Pancreas (tissue), 10 donors: ENCODE data around the gene DYNLRB2. TPM values are rescaled to one million over a fixed set of nuclear protein-coding genes. Genes with fewer than 3 reads are reported as not detected.
A peak's percentile ranks its signal among the peaks of the same experiment; 100 is the strongest.

Source experiments
- ATAC-seq, 4 donors: fragments of 200-7000 bp; cut with Tn5 transposase; one replicate each; pipeline versions ENCODE4 v1.8.0 to v1.9.1; 2020; ENCODE audit warnings: mild to moderate bottlenecking in 4 of 4, moderate library complexity in 4 of 4
- DNase-seq, 6 donors: peaks; one replicate each; pipeline ENCODE4 v3.0.0-alpha.2; 2020
- FAIRE-seq: peaks from 2 replicates; lab custom pipeline; 2012; peaks lifted over from hg19 to GRCh38; lab: Jason Lieb, UNC
- H3K27ac ChIP-seq, 4 donors: fragments of 200-600 bp; sonication (generic); 1 replicate in 3 of 4; 2 replicates in 1 of 4; pipeline versions ENCODE4 v1.5.0 to v1.8.0; 2020
- H3K27me3 ChIP-seq, 4 donors: fragments of 200-600 bp; one replicate each; pipeline ENCODE4 v1.8.0; 2021
- H3K36me3 ChIP-seq, 3 donors: fragments of 200-600 bp; sonication (generic) in 1 of 3; one replicate each; pipeline versions ENCODE4 v1.5.0 to v1.8.0; 2020 to 2021
- H3K4me1 ChIP-seq, 3 donors: fragments of 200-600 bp; one replicate each; pipeline ENCODE4 v1.8.0; 2021
- H3K4me3 ChIP-seq, 4 donors: fragments of 200-600 bp; sonication (generic) in 2 of 4; one replicate each; pipeline versions ENCODE4 v1.5.0 to v1.8.0; 2020 to 2021
- H3K9me3 ChIP-seq, 4 donors: fragments of 200-600 bp; one replicate each; pipeline ENCODE4 v1.8.0; 2021
- WGBS, 2 donors: extraction: QIAGEN DNeasy Blood & Tissue Kit; methylation state at CpG; one replicate each; pipeline ENCODE4 v1.1.7; 2013; 5-methylcytosine and 5-hydroxymethylcytosine counted together
- intact Hi-C, 3 donors: fragments of 100-400 bp; cut with DNase I; formaldehyde crosslinking; loops; one replicate each; pipeline versions ENCODE4 v1.11.1 to v1.14.2; 2022
- polyA plus RNA-seq, 2 donors: library from polyadenylated mRNA; stranded (reverse); fragments of 200-250 nt; gene quantifications; one replicate each; pipeline ENCODE4 v1.2.3, GENCODE V29; 2013
- total RNA-seq, 6 donors: library from RNA; stranded (reverse); fragmentation: NEBNext Ultra II Directional in 4 of 6; extraction: Animal tissue kit (Norgen Biotek cat#: 25700) in 4 of 6; gene quantifications; one replicate each; pipeline versions ENCODE4 v1.2.1 to v1.2.4, GENCODE V29; 2021 to 2023
- TF ChIP-seq, protein P1 (sequence below), 4 donors: fragments of 200-600 bp; sonication (generic) in 3 of 4; IDR thresholded peaks; one replicate each; pipeline versions ENCODE4 v1.5.0 to v1.8.0; 2021; ENCODE audit warnings: antibody characterized with exemption in 4 of 4
- donor health status: healthy with polysubstance abuse.
- donor health status: DM: no; HTN: no; CAD: no; lungs with moderate emphysema.
- donor health status: DM: no; HTN: no; CAD: no.
- donor health status: control.
- donor health status: control.
- donor health status: Bipolar disorder and iron deficiency.
- donor health status: DM: yes; HTN: yes; CAD: no.
- donor health status: DM: no; HTN: no; CAD: no.
- donor health status: DM: no; HTN: no; CAD: no.
- donor health status: DM: yes; HTN: yes; CAD: no.

Gene DYNLRB2
- total and polyA plus RNA-seq, 8 donors, result 0.35 to 5.5 (median 1.0) TPM; not detected in 2

DNA sequence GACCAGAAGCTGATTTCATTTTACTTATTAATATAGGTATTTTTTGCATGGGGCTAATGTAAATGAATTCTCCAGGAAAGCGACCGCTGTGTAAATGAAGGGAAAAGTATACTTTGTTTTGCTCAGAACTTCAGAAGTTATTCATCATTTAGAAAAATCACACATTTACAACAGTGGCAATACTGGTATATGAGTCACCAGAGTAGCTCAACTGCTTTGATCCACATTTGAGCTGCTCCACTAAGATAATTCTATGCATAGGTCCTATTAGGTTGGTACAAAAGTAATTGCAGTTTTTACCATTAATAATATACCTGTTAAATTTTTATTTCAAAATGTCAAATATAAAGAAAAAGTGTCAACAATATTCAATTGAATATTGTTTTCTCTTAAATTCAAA lies 22.9 kb upstream of the DYNLRB2 start:
- H3K4me3 ChIP-seq, result no peak overlapping the region
- DNase-seq (no peak), ATAC-seq (no peak), FAIRE-seq (no peak)
- WGBS, 2 donors, result 81 to 84% methylated on average over 2 of the region's 2 CpGs
- TF ChIP-seq, protein P1, sequence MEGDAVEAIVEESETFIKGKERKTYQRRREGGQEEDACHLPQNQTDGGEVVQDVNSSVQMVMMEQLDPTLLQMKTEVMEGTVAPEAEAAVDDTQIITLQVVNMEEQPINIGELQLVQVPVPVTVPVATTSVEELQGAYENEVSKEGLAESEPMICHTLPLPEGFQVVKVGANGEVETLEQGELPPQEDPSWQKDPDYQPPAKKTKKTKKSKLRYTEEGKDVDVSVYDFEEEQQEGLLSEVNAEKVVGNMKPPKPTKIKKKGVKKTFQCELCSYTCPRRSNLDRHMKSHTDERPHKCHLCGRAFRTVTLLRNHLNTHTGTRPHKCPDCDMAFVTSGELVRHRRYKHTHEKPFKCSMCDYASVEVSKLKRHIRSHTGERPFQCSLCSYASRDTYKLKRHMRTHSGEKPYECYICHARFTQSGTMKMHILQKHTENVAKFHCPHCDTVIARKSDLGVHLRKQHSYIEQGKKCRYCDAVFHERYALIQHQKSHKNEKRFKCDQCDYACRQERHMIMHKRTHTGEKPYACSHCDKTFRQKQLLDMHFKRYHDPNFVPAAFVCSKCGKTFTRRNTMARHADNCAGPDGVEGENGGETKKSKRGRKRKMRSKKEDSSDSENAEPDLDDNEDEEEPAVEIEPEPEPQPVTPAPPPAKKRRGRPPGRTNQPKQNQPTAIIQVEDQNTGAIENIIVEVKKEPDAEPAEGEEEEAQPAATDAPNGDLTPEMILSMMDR (IDR thresholded peaks at IDR 0.05), result no peak
- H3K27me3 ChIP-seq, result peaks cover 0 to 8% (median 0%) of the 10 kb centered on the region in 4 donors
- no peaks in the 10 kb centered on the region for H3K36me3 ChIP-seq
- H3K4me1 ChIP-seq, result no peaks in the 10 kb centered on the region
- intact Hi-C loops, result no loop called here
- no peaks in the 10 kb centered on the region for H3K9me3 ChIP-seq
- no peak overlapping the region for H3K27ac ChIP-seq

DNA sequence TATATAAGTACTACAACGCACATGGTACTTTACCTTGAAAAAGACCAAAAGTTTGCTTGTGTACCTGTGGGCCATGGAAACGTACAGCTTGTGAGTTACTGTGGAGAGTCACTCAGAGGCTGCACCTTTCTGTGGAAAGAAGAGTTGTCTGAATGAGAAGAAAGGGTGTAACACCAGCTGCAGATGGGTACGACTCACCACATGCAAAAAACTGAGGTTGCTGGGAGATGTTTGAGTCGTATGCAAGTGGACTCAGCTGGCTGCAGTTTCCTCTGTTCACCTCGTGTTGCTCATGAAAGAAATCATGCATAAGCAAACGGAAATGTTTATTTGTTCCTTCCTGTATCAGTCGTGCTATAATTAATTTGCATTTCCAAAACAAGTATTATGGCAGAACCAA lies 22.4 kb upstream of the DYNLRB2 start:
- WGBS, 2 donors, result 31 to 34% methylated on average over 7 of the region's 7 CpGs
- peaks cover 0 to 8% (median 0%) of the 10 kb centered on the region in 4 donors for H3K27me3 ChIP-seq
- intact Hi-C loops, result no loop called here
- H3K4me1 ChIP-seq, result no peaks in the 10 kb centered on the region
- DNase-seq, result no peak
- no peaks in the 10 kb centered on the region for H3K36me3 ChIP-seq
- H3K27ac ChIP-seq, result no peak overlapping the region
- no peak for FAIRE-seq
- H3K9me3 ChIP-seq, result no peaks in the 10 kb centered on the region
- no peak overlapping the region for H3K4me3 ChIP-seq
- TF ChIP-seq, protein P1 (IDR thresholded peaks at IDR 0.05), result no peak
- peak in 1 of 4 donors; percentile 43 for ATAC-seq

DNA sequence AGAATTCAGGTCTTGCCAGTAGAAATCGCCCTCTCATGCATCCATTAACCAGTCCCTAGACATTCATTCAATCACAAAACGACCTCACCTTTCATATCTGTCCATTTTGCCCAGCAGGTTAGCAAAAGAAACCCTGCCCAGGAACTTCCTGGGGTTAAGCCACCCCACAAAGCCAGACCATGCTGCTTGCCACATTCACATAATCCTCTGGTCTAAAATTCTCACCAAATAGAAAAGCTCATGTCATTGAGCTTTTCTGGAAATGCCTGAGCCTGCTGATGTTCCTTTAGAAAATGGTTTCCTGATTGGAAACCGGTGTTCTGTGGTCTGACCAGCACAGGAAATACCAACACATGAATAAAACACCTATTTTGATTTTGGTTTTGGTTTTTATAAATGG lies 21.6 kb upstream of the DYNLRB2 start:
- FAIRE-seq (no peak), ATAC-seq (no peak), DNase-seq (no peak)
- no peak overlapping the region for H3K27ac ChIP-seq
- H3K4me1 ChIP-seq, result no peaks in the 10 kb centered on the region
- H3K27me3 ChIP-seq, result peaks cover 0 to 8% (median 0%) of the 10 kb centered on the region in 4 donors
- TF ChIP-seq, protein P1 (IDR thresholded peaks at IDR 0.05), result no peak
- H3K4me3 ChIP-seq, result no peak overlapping the region
- 37 to 43% methylated on average over 3 of the region's 3 CpGs for WGBS, 2 donors
- no peaks in the 10 kb centered on the region for H3K9me3 ChIP-seq
- intact Hi-C loops, result no loop called here
- no peaks in the 10 kb centered on the region for H3K36me3 ChIP-seq

DNA sequence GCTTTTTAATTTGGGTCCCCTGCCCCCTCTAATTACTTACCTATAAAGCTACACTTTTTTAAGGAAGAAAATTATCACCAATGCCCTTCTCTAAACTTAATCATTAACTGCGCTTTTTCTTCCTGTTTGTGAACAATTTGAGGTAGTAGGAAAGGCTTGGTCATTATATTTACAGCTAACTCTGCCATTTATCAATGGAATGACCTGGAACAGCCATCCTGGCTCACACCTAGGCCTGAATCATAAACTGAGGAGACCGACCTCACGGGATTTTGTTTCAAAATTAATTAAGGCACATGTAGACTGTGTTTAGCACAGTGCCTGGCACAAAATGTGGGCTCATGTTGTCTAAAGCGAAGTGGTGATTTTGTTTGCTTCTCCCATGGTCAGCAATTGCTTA lies 15.4 kb upstream of the DYNLRB2 start:
- Histone ChIP-seq H3K9me3 (no peaks in the 10 kb centered on the region), H3K27me3 (no peaks in the 10 kb centered on the region), H3K4me3 (no peak overlapping the region), H3K4me1 (peaks cover 0 to 8% (median 4%) of the 10 kb centered on the region in 3 donors), H3K36me3 (no peaks in the 10 kb centered on the region), H3K27ac (peak overlapping the region in 2 of 4 donors; percentile 41 to 51)
- WGBS, 2 donors, result 53 to 65% methylated on average over 4 of the region's 4 CpGs
- FAIRE-seq (no peak), ATAC-seq (peak; percentile 38 to 58 (median 54)), DNase-seq (no peak)
- TF ChIP-seq, protein P1 (IDR thresholded peaks at IDR 0.05), result no peak
- intact Hi-C loops, result no loop called here

DNA sequence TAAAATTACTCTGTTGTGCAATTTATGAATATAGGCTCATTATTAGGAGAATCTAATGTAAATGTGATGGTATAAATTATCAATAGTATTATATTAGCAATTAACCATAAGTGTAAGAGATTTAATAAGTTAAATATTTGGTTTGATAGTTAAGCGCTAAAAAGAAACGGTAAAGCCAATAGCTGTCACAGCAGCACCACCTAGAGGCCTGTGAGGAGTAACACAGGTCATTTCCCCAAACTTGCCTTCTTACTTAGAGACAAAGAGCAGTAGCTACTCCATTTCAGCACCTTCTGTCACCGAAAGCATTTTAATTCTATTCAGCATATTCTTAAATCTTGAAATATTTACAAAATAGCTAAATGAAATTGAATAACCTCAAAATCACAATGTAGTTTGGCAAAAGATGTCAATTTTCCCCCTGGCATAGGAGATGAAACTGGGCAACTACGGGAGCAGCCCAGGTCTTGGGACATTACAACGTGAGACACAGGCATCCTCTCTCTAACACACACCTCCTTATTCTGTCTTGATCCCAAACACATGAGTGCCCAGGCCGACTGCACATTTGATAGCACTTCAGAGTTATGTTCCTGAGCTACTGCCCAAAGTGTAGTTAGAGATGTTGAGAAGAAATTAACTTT lies 14.3 kb upstream of the DYNLRB2 start:
- TF ChIP-seq, protein P1 (IDR thresholded peaks at IDR 0.05), result peak; percentile 59 to 86 (median 77)
- WGBS, 2 donors, result 18 to 21% methylated on average over 6 of the region's 6 CpGs
- no peak overlapping the region for H3K27ac ChIP-seq
- no peaks in the 10 kb centered on the region for H3K36me3 ChIP-seq
- ATAC-seq (peak; percentile 61 to 97 (median 92)), FAIRE-seq (peak; percentile 93), DNase-seq (peak in 3 of 6 donors; percentile 10 to 50 (median 27))
- H3K4me3 ChIP-seq, result no peak overlapping the region
- H3K27me3 ChIP-seq, result no peaks in the 10 kb centered on the region
- no peaks in the 10 kb centered on the region for H3K9me3 ChIP-seq
- intact Hi-C loops, result no loop called here
- H3K4me1 ChIP-seq, result peaks cover 0 to 8% (median 4%) of the 10 kb centered on the region in 3 donors
